Activated naive CD8-positive, alpha-beta T cell (primary cell): ENCODE results near the gene BNC1.
A peak's percentile ranks its signal among the peaks of the same experiment; 100 is the strongest.

ENCODE experiments used
- H3K27ac Mint-ChIP-seq: one replicate; pipeline ENCODE4 v1.8.0; 2021; ENCODE audit warnings: mixed read lengths
- H3K27me3 Mint-ChIP-seq: one replicate; pipeline ENCODE4 v1.8.0; 2021; ENCODE audit warnings: mixed read lengths
- H3K36me3 Mint-ChIP-seq: one replicate; pipeline ENCODE4 v1.8.0; 2021; ENCODE audit warnings: mixed read lengths
- H3K4me1 Mint-ChIP-seq: one replicate; pipeline ENCODE4 v1.8.0; 2021; ENCODE audit warnings: low read depth, mixed read lengths
- H3K4me3 Mint-ChIP-seq: one replicate; pipeline ENCODE4 v1.8.0; 2021; ENCODE audit warnings: mild to moderate bottlenecking, mixed read lengths
- H3K9me3 Mint-ChIP-seq: one replicate; pipeline ENCODE4 v1.8.0; 2021; ENCODE audit warnings: low read depth, mixed read lengths

BNC1 gene

GRCh38 chr15:83284559-83285283 lies at the start of gene BNC1:
BNC1 (minus strand) TSS chr15:83284664; CDS start chr15:83284628, 36 bp downstream.
- H3K4me3 Mint-ChIP-seq = peak within 1 kb of the TSS; percentile 70
- H3K27ac Mint-ChIP-seq = no peak within 1 kb of the TSS
- H3K36me3 Mint-ChIP-seq = no peaks in the 10 kb centered on the region
- peaks cover 6% of the 10 kb centered on the region for H3K4me1 Mint-ChIP-seq
- no peaks in the 10 kb centered on the region for H3K9me3 Mint-ChIP-seq
- H3K27me3 Mint-ChIP-seq = peaks cover 37% of the 10 kb centered on the region

GRCh38 chr15:83327041-83327440 lies 42.6 kb upstream of the BNC1 start:
- Mint-ChIP-seq H3K27ac (no peak overlapping the region), H3K4me1 (no peaks in the 10 kb centered on the region), H3K9me3 (no peaks in the 10 kb centered on the region), H3K4me3 (no peak overlapping the region), H3K36me3 (no peaks in the 10 kb centered on the region), H3K27me3 (peaks cover 7% of the 10 kb centered on the region)

GRCh38 chr15:83324799-83325198 lies 40.3 kb upstream of the BNC1 start:
- no peaks in the 10 kb centered on the region for H3K4me1 Mint-ChIP-seq
- no peaks in the 10 kb centered on the region for H3K36me3 Mint-ChIP-seq
- H3K4me3 Mint-ChIP-seq = no peak overlapping the region
- no peak overlapping the region for H3K27ac Mint-ChIP-seq
- peaks cover 5% of the 10 kb centered on the region for H3K27me3 Mint-ChIP-seq
- no peaks in the 10 kb centered on the region for H3K9me3 Mint-ChIP-seq

GRCh38 chr15:83323296-83323711 lies 38.8 kb upstream of the BNC1 start:
- Mint-ChIP-seq H3K36me3 (no peaks in the 10 kb centered on the region), H3K27ac (no peak overlapping the region), H3K27me3 (peaks cover 9% of the 10 kb centered on the region), H3K4me3 (no peak overlapping the region), H3K9me3 (no peaks in the 10 kb centered on the region), H3K4me1 (no peaks in the 10 kb centered on the region)

GRCh38 chr15:83322691-83323090 lies 38.2 kb upstream of the BNC1 start:
- H3K4me3 Mint-ChIP-seq = no peak overlapping the region
- no peaks in the 10 kb centered on the region for H3K4me1 Mint-ChIP-seq
- no peaks in the 10 kb centered on the region for H3K9me3 Mint-ChIP-seq
- peaks cover 13% of the 10 kb centered on the region for H3K27me3 Mint-ChIP-seq
- H3K36me3 Mint-ChIP-seq = no peaks in the 10 kb centered on the region
- H3K27ac Mint-ChIP-seq = no peak overlapping the region

GRCh38 chr15:83322061-83322460 lies 37.6 kb upstream of the BNC1 start:
- Mint-ChIP-seq H3K4me3 (no peak overlapping the region), H3K27me3 (peaks cover 17% of the 10 kb centered on the region), H3K9me3 (no peaks in the 10 kb centered on the region), H3K4me1 (no peaks in the 10 kb centered on the region), H3K36me3 (no peaks in the 10 kb centered on the region), H3K27ac (no peak overlapping the region)

GRCh38 chr15:83320844-83321243 lies 36.4 kb upstream of the BNC1 start:
- no peaks in the 10 kb centered on the region for H3K36me3 Mint-ChIP-seq
- no peaks in the 10 kb centered on the region for H3K9me3 Mint-ChIP-seq
- peaks cover 17% of the 10 kb centered on the region for H3K27me3 Mint-ChIP-seq
- no peak overlapping the region for H3K27ac Mint-ChIP-seq
- H3K4me3 Mint-ChIP-seq = no peak overlapping the region
- H3K4me1 Mint-ChIP-seq = no peaks in the 10 kb centered on the region

- Mint-ChIP-seq H3K9me3 (no peaks in the 10 kb centered on the region), H3K36me3 (no peaks in the 10 kb centered on the region), H3K27me3 (peaks cover 14% of the 10 kb centered on the region), H3K27ac (no peak overlapping the region), H3K4me1 (no peaks in the 10 kb centered on the region), H3K4me3 (no peak overlapping the region)
Observed at GRCh38 chr15:83320404-83320803, 35.9 kb upstream of the BNC1 start.

GRCh38 chr15:83319771-83320170 lies 35.3 kb upstream of the BNC1 start:
- H3K4me3 Mint-ChIP-seq = no peak overlapping the region
- H3K36me3 Mint-ChIP-seq = no peaks in the 10 kb centered on the region
- H3K9me3 Mint-ChIP-seq = no peaks in the 10 kb centered on the region
- no peaks in the 10 kb centered on the region for H3K4me1 Mint-ChIP-seq
- peaks cover 12% of the 10 kb centered on the region for H3K27me3 Mint-ChIP-seq
- H3K27ac Mint-ChIP-seq = no peak overlapping the region

GRCh38 chr15:83318861-83319415 lies 34.5 kb upstream of the BNC1 start:
- H3K9me3 Mint-ChIP-seq = no peaks in the 10 kb centered on the region
- H3K36me3 Mint-ChIP-seq = no peaks in the 10 kb centered on the region
- H3K4me3 Mint-ChIP-seq = no peak overlapping the region
- peaks cover 14% of the 10 kb centered on the region for H3K27me3 Mint-ChIP-seq
- H3K27ac Mint-ChIP-seq = no peak overlapping the region
- H3K4me1 Mint-ChIP-seq = no peaks in the 10 kb centered on the region

- no peaks in the 10 kb centered on the region for H3K36me3 Mint-ChIP-seq
- H3K27ac Mint-ChIP-seq = peak overlapping the region; percentile 7
- no peak overlapping the region for H3K4me3 Mint-ChIP-seq
- no peaks in the 10 kb centered on the region for H3K9me3 Mint-ChIP-seq
- peaks cover 14% of the 10 kb centered on the region for H3K27me3 Mint-ChIP-seq
- no peaks in the 10 kb centered on the region for H3K4me1 Mint-ChIP-seq
Observed at GRCh38 chr15:83318036-83318435, 33.6 kb upstream of the BNC1 start.

GRCh38 chr15:83312071-83312470 lies 27.6 kb upstream of the BNC1 start:
- Mint-ChIP-seq H3K27me3 (peaks cover 4% of the 10 kb centered on the region), H3K36me3 (no peaks in the 10 kb centered on the region), H3K4me3 (no peak overlapping the region), H3K27ac (no peak overlapping the region), H3K9me3 (no peaks in the 10 kb centered on the region), H3K4me1 (no peaks in the 10 kb centered on the region)

- Mint-ChIP-seq H3K27ac (no peak overlapping the region), H3K4me3 (no peak overlapping the region), H3K9me3 (no peaks in the 10 kb centered on the region), H3K36me3 (no peaks in the 10 kb centered on the region), H3K4me1 (no peaks in the 10 kb centered on the region), H3K27me3 (peaks cover 5% of the 10 kb centered on the region)
Observed at GRCh38 chr15:83310521-83311456, 26.3 kb upstream of the BNC1 start.

- H3K4me1 Mint-ChIP-seq = no peaks in the 10 kb centered on the region
- peaks cover 17% of the 10 kb centered on the region for H3K27me3 Mint-ChIP-seq
- H3K27ac Mint-ChIP-seq = no peak overlapping the region
- no peaks in the 10 kb centered on the region for H3K36me3 Mint-ChIP-seq
- H3K4me3 Mint-ChIP-seq = no peak overlapping the region
- H3K9me3 Mint-ChIP-seq = no peaks in the 10 kb centered on the region
Observed at GRCh38 chr15:83308671-83309070, 24.2 kb upstream of the BNC1 start.

GRCh38 chr15:83306561-83306960 lies 22.1 kb upstream of the BNC1 start:
- H3K36me3 Mint-ChIP-seq = no peaks in the 10 kb centered on the region
- peaks cover 27% of the 10 kb centered on the region for H3K27me3 Mint-ChIP-seq
- H3K4me1 Mint-ChIP-seq = no peaks in the 10 kb centered on the region
- H3K27ac Mint-ChIP-seq = no peak overlapping the region
- H3K9me3 Mint-ChIP-seq = no peaks in the 10 kb centered on the region
- H3K4me3 Mint-ChIP-seq = no peak overlapping the region
